Muscle of leg (tissue), 11 donors: ENCODE data around the gene MRPL36. TPM values are rescaled to one million over a fixed set of nuclear protein-coding genes. Genes with fewer than 3 reads are reported as not detected.

Experiments used
- DNase-seq: peaks from one replicate; pipeline ENCODE4 v3.0.0; 2013
- H3K27ac ChIP-seq: one replicate; pipeline ENCODE4 v1.5.1; 2013; ENCODE audit warnings: mild to moderate bottlenecking, low read length, control low read depth
- H3K27me3 ChIP-seq: one replicate; pipeline ENCODE4 v1.6.1; 2013; ENCODE audit warnings: low read length; ENCODE audit not compliant: control insufficient read depth, insufficient read depth
- H3K36me3 ChIP-seq: one replicate; pipeline ENCODE4 v1.6.1; 2013; ENCODE audit warnings: low read length; ENCODE audit not compliant: control insufficient read depth, insufficient read depth
- H3K4me1 ChIP-seq: one replicate; pipeline ENCODE4 v1.6.1; 2013; ENCODE audit warnings: low read length; ENCODE audit not compliant: control insufficient read depth, insufficient read depth
- H3K4me3 ChIP-seq: one replicate; pipeline ENCODE4 v1.5.1; 2013; ENCODE audit warnings: low read length, control low read depth
- H3K9me3 ChIP-seq: replicated peaks from 2 replicates; pipeline ENCODE4 v1.6.1; 2013; ENCODE audit warnings: low read depth, low read length; ENCODE audit not compliant: control insufficient read depth
- WGBS: methylation state at CpG from one replicate; pipeline ENCODE4 v1.1.5; 2013; ENCODE audit warnings: missing lambda C conversion rate; ENCODE audit not compliant: insufficient coverage; 5-methylcytosine and 5-hydroxymethylcytosine counted together
- polyA plus RNA-seq, 8 donors: library from polyadenylated mRNA; unstranded; fragments of 120-200 nt; gene quantifications; one replicate each; pipeline versions ENCODE4 v1.2.1 to v1.2.3, GENCODE V29; 2013; ENCODE audit warnings: inconsistent platforms in 1 of 8, low replicate concordance in 1 of 8; ENCODE audit not compliant: insufficient read length in 8 of 8, insufficient read depth in 1 of 8
- total RNA-seq: library from RNA; stranded (reverse); fragments of 120-200 nt; gene quantifications from one replicate; pipeline ENCODE4 v1.2.4, GENCODE V29; 2013

MRPL36 gene
- total and polyA plus RNA-seq, 9 donors: 24.2 to 48.1 (median 34.3) TPM

GRCh38 chr5:1782385-1783215 is 17.0 kb downstream of the MRPL36 start:
- no peaks in the 10 kb centered on the region for H3K36me3 ChIP-seq
- H3K27ac ChIP-seq: no peak overlapping the region
- H3K4me1 ChIP-seq: no peaks in the 10 kb centered on the region
- no peaks in the 10 kb centered on the region for H3K27me3 ChIP-seq
- no peak overlapping the region for H3K4me3 ChIP-seq
- WGBS: 67% methylated on average over 13 of the region's 14 CpGs
- DNase-seq: no peak
- H3K9me3 ChIP-seq: no peaks in the 10 kb centered on the region

- no peak overlapping the region for H3K4me3 ChIP-seq
- WGBS: 81% methylated on average over 5 of the region's 9 CpGs
- no peaks in the 10 kb centered on the region for H3K36me3 ChIP-seq
- no peak overlapping the region for H3K27ac ChIP-seq
- no peaks in the 10 kb centered on the region for H3K4me1 ChIP-seq
- no peaks in the 10 kb centered on the region for H3K9me3 ChIP-seq
- no peak for DNase-seq
- H3K27me3 ChIP-seq: no peaks in the 10 kb centered on the region
Observed at GRCh38 chr5:1781726-1782384, 17.8 kb downstream of the MRPL36 start.

DNA sequence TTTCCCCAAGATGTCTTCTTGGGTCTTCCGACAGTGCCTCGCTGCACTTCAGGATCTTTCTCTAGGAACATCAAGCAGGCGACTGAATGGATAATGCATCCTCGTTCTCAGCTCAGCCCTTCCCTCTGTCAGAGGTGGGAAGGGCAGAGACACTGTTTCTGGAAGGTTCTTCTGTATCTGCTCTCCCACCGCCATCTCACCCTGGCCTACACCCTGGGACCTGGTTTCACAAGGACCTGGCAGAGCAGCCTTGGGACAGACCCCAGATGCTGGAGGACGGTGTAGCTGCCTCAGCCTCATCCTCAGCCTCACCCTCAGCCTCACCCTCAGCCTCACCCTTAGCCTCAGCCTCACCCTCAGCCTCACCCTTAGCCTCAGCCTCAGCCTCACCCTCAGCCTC is 18.5 kb downstream of the MRPL36 start:
- no peak for DNase-seq
- no peaks in the 10 kb centered on the region for H3K4me1 ChIP-seq
- no peaks in the 10 kb centered on the region for H3K36me3 ChIP-seq
- no peaks in the 10 kb centered on the region for H3K27me3 ChIP-seq
- 100% methylated on average over 2 of the region's 6 CpGs for WGBS
- no peak overlapping the region for H3K27ac ChIP-seq
- no peaks in the 10 kb centered on the region for H3K9me3 ChIP-seq
- H3K4me3 ChIP-seq: no peak overlapping the region

DNA sequence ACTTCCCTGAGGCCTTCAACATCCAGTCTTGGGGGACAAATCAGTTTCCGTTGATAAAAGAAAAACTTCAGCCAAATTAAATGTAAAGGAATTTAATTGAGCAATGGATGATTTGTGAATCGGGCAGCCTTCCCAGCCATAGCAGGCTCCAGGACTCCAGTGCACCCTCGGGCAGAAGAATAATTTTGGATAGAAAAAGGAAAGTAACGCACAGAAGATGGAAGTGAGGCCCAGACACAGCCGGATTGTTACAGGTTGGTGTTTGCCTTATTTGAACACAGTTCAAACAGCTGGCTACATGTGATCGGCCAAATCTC is 19.1 kb downstream of the MRPL36 start:
- WGBS: 57% methylated on average over 5 of the region's 6 CpGs
- H3K4me3 ChIP-seq: no peak overlapping the region

DNA sequence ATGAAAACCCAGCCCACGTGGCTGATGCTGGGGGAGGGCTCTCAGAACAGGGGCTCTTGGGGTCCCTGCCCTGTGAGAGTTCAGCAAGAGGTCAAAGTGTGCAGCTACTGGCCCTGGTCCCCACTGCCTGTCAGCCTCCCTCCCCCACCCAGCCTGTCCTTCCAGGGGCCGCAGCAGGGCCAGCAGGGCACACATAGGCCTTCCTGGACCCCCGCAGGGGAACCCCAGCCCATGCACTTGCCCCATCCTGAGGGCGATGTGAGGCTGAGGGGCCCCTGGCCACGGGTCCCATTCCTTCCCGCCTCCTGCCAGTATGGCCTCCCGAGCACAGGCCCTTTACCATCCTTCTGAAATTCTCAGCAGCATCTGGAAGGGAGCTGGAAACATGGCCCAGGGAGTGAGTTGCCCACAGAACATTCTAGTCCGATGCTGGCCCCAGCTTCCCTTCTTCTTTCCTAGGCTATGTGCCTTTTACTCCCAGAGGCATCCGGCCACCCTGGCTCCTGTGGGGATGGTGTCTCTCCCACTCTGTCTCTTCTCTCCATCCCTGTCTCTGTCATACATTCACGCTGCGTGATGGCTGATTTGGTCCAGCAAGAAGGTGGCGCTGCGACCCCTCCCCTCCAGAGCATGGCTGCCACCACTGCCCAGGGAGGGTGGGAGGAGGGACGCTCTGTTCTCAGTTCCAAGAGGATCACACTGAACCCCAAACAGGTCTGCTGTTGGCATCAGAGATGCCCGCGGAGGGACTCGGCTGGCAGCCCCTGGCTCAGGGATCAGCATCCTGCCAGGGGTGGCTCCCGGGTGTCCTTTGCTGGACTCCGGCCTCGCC is 19.6 kb downstream of the MRPL36 start:
- 71% methylated on average over 12 of the region's 20 CpGs for WGBS
- DNase-seq: no peak
- Histone ChIP-seq H3K4me3 (no peak overlapping the region), H3K4me1 (no peaks in the 10 kb centered on the region), H3K27me3 (no peaks in the 10 kb centered on the region), H3K36me3 (no peaks in the 10 kb centered on the region), H3K9me3 (no peaks in the 10 kb centered on the region), H3K27ac (no peak overlapping the region)

More for the DNA sequence above, 19.1 kb downstream of the MRPL36 start:
- DNase-seq: no peak
- Histone ChIP-seq H3K27ac (no peak overlapping the region), H3K36me3 (no peaks in the 10 kb centered on the region), H3K9me3 (no peaks in the 10 kb centered on the region), H3K4me1 (no peaks in the 10 kb centered on the region), H3K27me3 (no peaks in the 10 kb centered on the region)

GRCh38 chr5:1779021-1779680 is 20.5 kb downstream of the MRPL36 start:
- Histone ChIP-seq H3K27ac (no peak overlapping the region), H3K4me3 (no peak overlapping the region), H3K9me3 (no peaks in the 10 kb centered on the region), H3K27me3 (no peaks in the 10 kb centered on the region), H3K36me3 (no peaks in the 10 kb centered on the region), H3K4me1 (no peaks in the 10 kb centered on the region)
- DNase-seq: no peak
- WGBS: 74% methylated on average over 27 of the region's 32 CpGs

DNA sequence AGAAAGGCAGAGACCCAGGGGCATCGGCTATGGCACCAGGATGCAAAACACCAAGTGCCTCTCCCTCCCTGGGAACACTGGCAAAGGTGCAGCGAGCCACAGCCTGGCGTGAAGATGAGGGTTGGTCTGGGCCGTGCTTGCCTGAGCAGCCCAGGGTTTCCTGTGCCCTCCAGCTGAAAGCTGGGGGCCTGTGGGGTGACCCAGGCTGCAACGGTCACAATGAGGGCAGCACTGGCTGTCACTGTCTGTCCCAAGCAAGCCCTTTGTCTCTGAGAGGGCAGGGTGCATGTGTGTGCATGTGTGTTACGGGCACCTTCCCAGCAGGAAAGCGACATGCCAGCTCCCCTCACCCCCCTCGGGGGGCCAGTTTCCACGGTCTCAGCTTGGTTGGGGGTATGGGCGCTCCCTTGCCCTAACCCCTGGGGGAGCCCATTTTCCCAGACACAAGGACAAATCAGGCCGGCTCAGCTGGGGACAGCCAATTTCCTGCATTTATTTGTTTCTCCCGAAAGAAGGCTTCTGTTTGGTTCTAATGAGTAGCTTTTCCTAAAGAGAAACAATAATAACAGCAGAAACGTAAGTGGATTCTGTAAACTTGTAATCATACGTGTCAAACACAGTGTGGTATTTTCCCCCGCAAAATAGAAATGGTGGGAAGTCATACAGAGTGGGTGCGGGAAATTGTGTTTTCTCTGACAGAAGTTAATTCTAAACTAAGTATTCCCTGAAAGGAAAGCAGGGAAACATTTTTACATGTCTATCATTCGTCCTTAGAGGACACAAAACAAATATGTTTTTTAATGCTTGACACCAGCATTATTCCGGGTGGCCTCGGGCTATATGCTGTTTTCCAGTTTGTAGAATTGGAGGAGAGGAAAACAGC is 21.3 kb downstream of the MRPL36 start:
- no peaks in the 10 kb centered on the region for H3K36me3 ChIP-seq
- H3K27ac ChIP-seq: no peak overlapping the region
- no peak for DNase-seq
- H3K9me3 ChIP-seq: no peaks in the 10 kb centered on the region
- no peak overlapping the region for H3K4me3 ChIP-seq
- H3K27me3 ChIP-seq: no peaks in the 10 kb centered on the region
- no peaks in the 10 kb centered on the region for H3K4me1 ChIP-seq
- WGBS: 73% methylated on average over 3 of the region's 19 CpGs

DNA sequence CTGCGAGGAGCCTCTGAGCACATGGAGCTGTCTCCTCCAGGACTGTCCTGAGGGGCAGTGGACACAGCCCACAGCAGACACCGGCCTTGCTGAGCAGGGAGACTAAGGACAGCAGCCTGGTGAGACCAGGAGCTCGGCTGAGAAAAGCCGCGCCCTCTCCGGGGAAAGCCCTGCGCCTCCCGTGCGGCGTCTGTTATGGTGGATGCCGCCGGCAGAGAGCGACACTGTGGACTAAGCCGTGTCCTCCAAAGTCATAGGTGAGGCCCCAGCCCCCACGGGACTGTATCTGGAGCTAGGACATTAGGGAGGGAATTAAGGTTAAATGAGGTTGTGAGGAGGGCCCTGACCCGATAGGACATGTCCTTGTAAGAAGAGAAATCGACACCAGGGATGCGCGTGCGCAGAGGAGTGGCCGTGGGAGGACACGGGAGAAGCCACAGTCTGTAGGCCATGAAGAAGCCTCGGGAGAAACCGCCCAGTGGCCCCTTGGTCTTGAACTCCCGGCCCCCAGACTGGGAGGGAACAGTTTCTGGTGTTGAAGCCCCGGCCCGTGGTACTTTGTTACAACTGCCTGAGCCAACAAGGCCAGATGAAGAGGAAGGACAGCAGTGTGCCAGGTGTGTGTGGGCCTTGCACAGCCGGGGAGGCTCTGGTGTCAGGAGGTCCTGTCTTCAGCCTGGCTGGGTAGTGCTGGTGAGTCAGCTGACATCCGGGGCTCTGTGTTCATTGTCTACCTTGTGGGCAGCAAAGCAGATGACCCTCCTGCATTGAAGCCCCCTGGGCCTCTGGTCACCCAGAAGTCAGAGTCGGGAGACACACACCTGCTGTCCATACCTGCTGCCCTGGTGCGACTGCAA is 22.1 kb downstream of the MRPL36 start:
- Histone ChIP-seq H3K9me3 (no peaks in the 10 kb centered on the region), H3K27ac (no peak overlapping the region), H3K27me3 (no peaks in the 10 kb centered on the region), H3K4me3 (no peak overlapping the region), H3K36me3 (no peaks in the 10 kb centered on the region), H3K4me1 (no peaks in the 10 kb centered on the region)
- DNase-seq: no peak
- WGBS: 89% methylated on average over 31 of the region's 31 CpGs

DNA sequence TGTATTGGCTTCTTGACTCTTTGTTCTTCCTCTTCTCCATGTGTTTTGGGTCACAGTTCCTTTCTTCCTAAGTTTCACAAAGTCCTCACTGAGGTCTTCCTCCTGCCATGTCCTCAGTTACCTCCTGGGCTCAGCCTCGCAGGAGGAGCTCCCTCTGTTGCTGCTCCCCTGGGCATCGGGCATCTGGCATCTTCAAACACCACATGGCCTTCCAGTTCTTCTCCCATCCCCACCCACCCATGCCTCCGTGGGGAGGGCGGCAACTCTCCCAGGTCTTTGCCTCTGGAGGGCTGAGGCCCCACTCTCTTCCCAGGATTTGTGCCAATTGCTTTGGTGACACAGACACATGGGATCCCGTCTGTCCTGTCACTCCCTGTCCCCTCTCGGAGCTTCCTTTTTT is 22.8 kb downstream of the MRPL36 start:
- no peak overlapping the region for H3K4me3 ChIP-seq
- H3K27me3 ChIP-seq: no peaks in the 10 kb centered on the region
- WGBS: 81% methylated on average over 6 of the region's 6 CpGs
- no peaks in the 10 kb centered on the region for H3K9me3 ChIP-seq
- no peak overlapping the region for H3K27ac ChIP-seq
- H3K4me1 ChIP-seq: no peaks in the 10 kb centered on the region
- DNase-seq: no peak
- no peaks in the 10 kb centered on the region for H3K36me3 ChIP-seq
